ENCODE data around the gene SERGEF.

- no peak for TF ChIP-seq CTCF (IDR thresholded peaks at IDR 0.05)
- no peak for TF ChIP-seq POLR2A (IDR thresholded peaks at IDR 0.05)
Observed at GRCh38 chr11:17906436-17906835, 106.4 kb downstream of the SERGEF start.
